ENCODE measurements around the gene TASOR2.

The TASOR2 gene

GRCh38 chr10:5663692-5664427, 20.8 kb upstream of the TASOR2 start:
- ATAC-seq = no peak
- Mint-ChIP-seq H3K4me3 (no peak overlapping the region), H3K9me3 (no peaks in the 10 kb centered on the region), H3K27ac (no peak overlapping the region), H3K4me1 (peaks cover 45% of the 10 kb centered on the region), H3K36me3 (no peaks in the 10 kb centered on the region), H3K27me3 (peaks cover 9% of the 10 kb centered on the region)

- Mint-ChIP-seq H3K27ac (peak overlapping the region; percentile 76), H3K4me1 (peaks cover 31% of the 10 kb centered on the region), H3K4me3 (peak overlapping the region; percentile 88), H3K9me3 (no peaks in the 10 kb centered on the region), H3K36me3 (no peaks in the 10 kb centered on the region), H3K27me3 (no peaks in the 10 kb centered on the region)
- ATAC-seq = peak; percentile 32
Observed at GRCh38 chr10:5665373-5666007, 19.1 kb upstream of the TASOR2 start.

- Mint-ChIP-seq H3K27ac (peak within 1 kb of the TSS; percentile 76), H3K9me3 (no peaks in the 10 kb centered on the region), H3K36me3 (no peaks in the 10 kb centered on the region), H3K4me1 (peaks cover 26% of the 10 kb centered on the region), H3K27me3 (no peaks in the 10 kb centered on the region), H3K4me3 (peak within 1 kb of the TSS; percentile 88)
- ATAC-seq = peak; percentile 89
Observed at GRCh38 chr10:5666008-5666840, 18.4 kb upstream of the TASOR2 start, which contains the start of gene ASB13. Gene ASB13 (minus strand): TSS chr10:5666595. CDS start chr10:5666551, 44 bp downstream.

- ATAC-seq = no peak
- no peaks in the 10 kb centered on the region for H3K9me3 Mint-ChIP-seq
- peaks cover 26% of the 10 kb centered on the region for H3K4me1 Mint-ChIP-seq
- peak overlapping the region; percentile 88 for H3K4me3 Mint-ChIP-seq
- H3K27me3 Mint-ChIP-seq = no peaks in the 10 kb centered on the region
- H3K27ac Mint-ChIP-seq = peak overlapping the region; percentile 76
- no peaks in the 10 kb centered on the region for H3K36me3 Mint-ChIP-seq
Observed at GRCh38 chr10:5666841-5667630, 17.6 kb upstream of the TASOR2 start.

- Mint-ChIP-seq H3K9me3 (peaks cover 2% of the 10 kb centered on the region), H3K4me1 (peaks cover 19% of the 10 kb centered on the region), H3K4me3 (no peak overlapping the region), H3K36me3 (peaks cover 3% of the 10 kb centered on the region), H3K27ac (no peak overlapping the region), H3K27me3 (peaks cover 5% of the 10 kb centered on the region)
- no peak for ATAC-seq
Observed at GRCh38 chr10:5668429-5668828, 16.2 kb upstream of the TASOR2 start.

GRCh38 chr10:5669604-5670003, 15.0 kb upstream of the TASOR2 start:
- Mint-ChIP-seq H3K27me3 (peaks cover 10% of the 10 kb centered on the region), H3K9me3 (peaks cover 3% of the 10 kb centered on the region), H3K36me3 (peaks cover 6% of the 10 kb centered on the region), H3K27ac (no peak overlapping the region), H3K4me1 (peaks cover 14% of the 10 kb centered on the region), H3K4me3 (no peak overlapping the region)
- no peak for ATAC-seq

GRCh38 chr10:5670662-5671375, 13.8 kb upstream of the TASOR2 start:
- H3K27ac Mint-ChIP-seq = no peak overlapping the region
- no peak overlapping the region for H3K4me3 Mint-ChIP-seq
- peaks cover 10% of the 10 kb centered on the region for H3K27me3 Mint-ChIP-seq
- peaks cover 6% of the 10 kb centered on the region for H3K36me3 Mint-ChIP-seq
- no peak for ATAC-seq
- peaks cover 3% of the 10 kb centered on the region for H3K9me3 Mint-ChIP-seq
- H3K4me1 Mint-ChIP-seq = peaks cover 8% of the 10 kb centered on the region

GRCh38 chr10:5678397-5679036, 6.1 kb upstream of the TASOR2 start:
- Mint-ChIP-seq H3K36me3 (peaks cover 1% of the 10 kb centered on the region), H3K9me3 (no peaks in the 10 kb centered on the region), H3K4me3 (no peak overlapping the region), H3K27me3 (peaks cover 38% of the 10 kb centered on the region), H3K27ac (no peak overlapping the region), H3K4me1 (no peaks in the 10 kb centered on the region)
- ATAC-seq = no peak

GRCh38 chr10:5679037-5679435, 5.6 kb upstream of the TASOR2 start:
- H3K36me3 Mint-ChIP-seq = no peaks in the 10 kb centered on the region
- no peaks in the 10 kb centered on the region for H3K9me3 Mint-ChIP-seq
- ATAC-seq = no peak
- H3K4me1 Mint-ChIP-seq = peaks cover 2% of the 10 kb centered on the region
- peaks cover 34% of the 10 kb centered on the region for H3K27me3 Mint-ChIP-seq
- H3K4me3 Mint-ChIP-seq = no peak overlapping the region
- H3K27ac Mint-ChIP-seq = no peak overlapping the region

- no peak for ATAC-seq
- H3K4me3 Mint-ChIP-seq = no peak overlapping the region
- peaks cover 6% of the 10 kb centered on the region for H3K4me1 Mint-ChIP-seq
- H3K27me3 Mint-ChIP-seq = peaks cover 34% of the 10 kb centered on the region
- no peaks in the 10 kb centered on the region for H3K36me3 Mint-ChIP-seq
- no peak overlapping the region for H3K27ac Mint-ChIP-seq
- H3K9me3 Mint-ChIP-seq = no peaks in the 10 kb centered on the region
Observed at GRCh38 chr10:5679606-5680005, 5.0 kb upstream of the TASOR2 start.

GRCh38 chr10:5681930-5682329, 2.7 kb upstream of the TASOR2 start:
- Mint-ChIP-seq H3K27ac (no peak overlapping the region), H3K9me3 (no peaks in the 10 kb centered on the region), H3K36me3 (no peaks in the 10 kb centered on the region), H3K4me3 (no peak overlapping the region), H3K4me1 (peaks cover 20% of the 10 kb centered on the region), H3K27me3 (peaks cover 30% of the 10 kb centered on the region)
- no peak for ATAC-seq

- ATAC-seq = no peak
- Mint-ChIP-seq H3K36me3 (no peaks in the 10 kb centered on the region), H3K4me1 (peaks cover 31% of the 10 kb centered on the region), H3K27me3 (peaks cover 19% of the 10 kb centered on the region), H3K4me3 (no peak overlapping the region), H3K27ac (no peak overlapping the region), H3K9me3 (no peaks in the 10 kb centered on the region)
Observed at GRCh38 chr10:5683065-5683464, 1.6 kb upstream of the TASOR2 start.

GRCh38 chr10:5684971-5685763, 529 bp downstream of the TASOR2 start:
- Mint-ChIP-seq H3K36me3 (no peaks in the 10 kb centered on the region), H3K4me1 (peaks cover 44% of the 10 kb centered on the region), H3K4me3 (peak overlapping the region; percentile 94), H3K27ac (peak overlapping the region; percentile 96), H3K27me3 (no peaks in the 10 kb centered on the region), H3K9me3 (no peaks in the 10 kb centered on the region)
- peak; percentile 84 for ATAC-seq
